Thyroid gland (tissue), 4 donors: ENCODE measurements around the gene C2orf80.

Experiments used
- CTCF ChIP-seq, 6 experiments: fragments of 200-600 bp in 3 of 6; fragments of 450-650 bp in 3 of 6; sonication (generic) in 3 of 6; IDR thresholded peaks; one replicate each; pipeline ENCODE4 v1.5.1; 2016 to 2019; ENCODE audit warnings: antibody characterized with exemption in 6 of 6, mild to moderate bottlenecking in 2 of 6, inconsistent platforms in 1 of 6, moderate library complexity in 1 of 6
- POLR2A ChIP-seq, 2 donors: fragments of 450-650 bp; IDR thresholded peaks; one replicate each; pipeline ENCODE4 v1.6.1; 2017; ENCODE audit warnings: antibody characterized with exemption in 2 of 2, mild to moderate bottlenecking in 2 of 2, moderate library complexity in 1 of 2

GRCh38 chr2:208195531-208195930, 5.7 kb upstream of the C2orf80 start:
- TF ChIP-seq POLR2A (IDR thresholded peaks at IDR 0.05) (no peak), CTCF (IDR thresholded peaks at IDR 0.05) (no peak)
